ENCODE results near the gene TMEM80. TPM values are rescaled to one million over a fixed set of nuclear protein-coding genes. Genes with fewer than 3 reads are reported as not detected.

TMEM80 gene
- total and polyA plus RNA-seq, 2 donors (not counting 3 experiments of a cell fraction or from before 2014, with no cell fraction given) = 21.2 to 26.6 TPM

DNA sequence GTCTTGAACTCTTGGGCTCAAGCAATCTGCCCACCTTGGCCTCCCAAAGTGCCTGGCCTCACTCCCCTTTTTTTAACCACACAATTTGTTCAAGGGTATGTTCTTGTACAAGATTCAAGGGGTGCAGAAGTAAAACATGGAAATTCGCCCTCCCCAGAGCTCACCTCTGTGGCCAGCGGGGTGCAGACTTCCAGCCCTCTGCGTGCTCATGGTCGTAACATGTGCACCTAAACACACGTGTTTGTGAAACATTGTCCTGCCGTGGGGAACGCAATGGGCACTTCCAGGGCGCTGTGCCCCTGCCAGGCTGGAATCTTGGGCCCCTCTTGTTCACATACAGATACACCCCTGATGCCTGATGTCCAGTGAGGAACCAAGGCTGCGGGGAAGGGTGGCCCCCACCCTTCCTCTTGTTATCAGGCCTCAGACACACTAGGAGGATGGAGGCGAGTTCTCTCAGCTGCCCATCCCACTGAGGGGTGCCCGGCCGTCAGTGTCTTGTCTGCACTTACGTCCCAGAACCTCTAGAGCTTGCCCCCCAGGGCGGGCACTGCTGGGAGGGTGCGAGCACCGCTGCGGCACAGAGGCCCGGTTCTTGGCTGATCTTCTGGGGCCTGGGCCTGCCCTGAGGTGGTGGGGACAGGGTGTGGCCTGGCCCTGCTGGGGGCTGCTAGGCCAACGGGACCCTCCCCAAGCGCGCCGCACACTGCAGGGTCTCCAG, 6.3 kb downstream of the TMEM80 start:
- no peaks in the 10 kb centered on the region for H3K27me3 ChIP-seq (ENCODE audit: control insufficient read depth in 2 of 2, insufficient read depth in 2 of 2, low read length in 2 of 2)
- no peaks in the 10 kb centered on the region for H3K9me3 ChIP-seq (replicated peaks; ENCODE audit: control insufficient read depth, insufficient read depth, low read length)
- no peaks in the 10 kb centered on the region for H4K20me1 ChIP-seq (replicated peaks; ENCODE audit: control insufficient read depth, extremely low read depth, insufficient read depth, low read length)
- no peak overlapping the region for H2AFZ ChIP-seq (ENCODE audit: low read depth, low read length)
- DNase-seq (ENCODE audit: low read depth, low spot score) (no peak), FAIRE-seq (no peak)
- dilution Hi-C loops (cut with MboI; ENCODE audit: extremely low pct_ligation_motif_present, low sequenced_read_pairs) (no loop called here), intact Hi-C loops (cut with micrococcal nuclease) (no loop called here)
- H3K9ac ChIP-seq (replicated peaks; ENCODE audit: extremely low read depth, insufficient read depth, low read length) = no peak overlapping the region
- no peak overlapping the region for H3K27ac ChIP-seq (ENCODE audit: insufficient read depth, low read depth, low read length)
- peaks cover 11% of the 10 kb centered on the region for H3K79me2 ChIP-seq (ENCODE audit: control insufficient read depth, insufficient read depth, low read length)
- no peak overlapping the region for H3K4me2 ChIP-seq (ENCODE audit: insufficient read depth, low read length)
- peaks cover 5% of the 10 kb centered on the region for H3K4me1 ChIP-seq (ENCODE audit: control insufficient read depth, extremely low read depth, insufficient read depth, low read length)
- POLR2A ChIA-PET = no interaction called here
- no peaks in the 10 kb centered on the region for H3K9me1 ChIP-seq (replicated peaks; ENCODE audit: control insufficient read depth, extremely low read depth, insufficient read depth, low read length)
- no peak overlapping the region for H3K4me3 ChIP-seq (replicated peaks in 1 of 3; ENCODE audit: insufficient read depth in 1 of 3, low read depth in 1 of 3, low read length in 3 of 3)
- CTCF ChIA-PET = no interaction called here
- BruUV-seq (replicated peaks) = no TSS peak
- H3K36me3 ChIP-seq (ENCODE audit: control insufficient read depth in 2 of 2, extremely low read depth in 1 of 2, insufficient read depth in 2 of 2, low read length in 2 of 2) = no peaks in the 10 kb centered on the region
- TF ChIP-seq MYC (IDR thresholded peaks at IDR 0.05; ENCODE audit: low read depth, low read length) = no peak
- no peak for TF ChIP-seq EZH2 (IDR thresholded peaks at IDR 0.05; ENCODE audit: borderline replicate concordance, low read depth, low read length, severe bottlenecking)
- no peak for TF ChIP-seq POLR2AphosphoS5 (IDR thresholded peaks at IDR 0.05; ENCODE audit: insufficient read depth, low read depth, low read length)
- TF ChIP-seq, protein P1, sequence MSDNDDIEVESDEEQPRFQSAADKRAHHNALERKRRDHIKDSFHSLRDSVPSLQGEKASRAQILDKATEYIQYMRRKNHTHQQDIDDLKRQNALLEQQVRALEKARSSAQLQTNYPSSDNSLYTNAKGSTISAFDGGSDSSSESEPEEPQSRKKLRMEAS (IDR thresholded peaks at IDR 0.05; ENCODE audit: insufficient read depth, insufficient read length) = no peak
- TF ChIP-seq FOS (IDR thresholded peaks at IDR 0.05; ENCODE audit: borderline replicate concordance, insufficient read depth, low read length) = no peak
- TF ChIP-seq POLR2A (IDR thresholded peaks at IDR 0.05; ENCODE audit: low read depth, low read length) = no peak
- TF ChIP-seq CTCF (IDR thresholded peaks at IDR 0.05; ENCODE audit: extremely low read depth in 1 of 2, insufficient read depth in 1 of 2, low read depth in 1 of 2, low read length in 2 of 2) = no peak
- no peak for TF ChIP-seq GATA2 (IDR thresholded peaks at IDR 0.05; ENCODE audit: insufficient read depth, insufficient read length, low read depth, low read length)
- no peak for TF ChIP-seq JUN (IDR thresholded peaks at IDR 0.05; ENCODE audit: borderline replicate concordance, insufficient read depth, insufficient read length, low read depth)

All from endothelial cell of umbilical vein (primary cell).